Neural progenitor cell (in vitro differentiated cells): ENCODE results near the gene FCGR3B.
"Not testable (repeated sequence)": the region's sequence is repeated elsewhere in the genome, so short reads cannot be mapped to it uniquely, and the experiment has no call there.

Experiments used
- CTCF ChIP-seq: fragments of 200-600 bp; sonication (generic); IDR thresholded peaks from 2 replicates; pipeline ENCODE4 v1.5.1; 2017; ENCODE audit warnings: antibody characterized with exemption, mild to moderate bottlenecking
- EZH2 ChIP-seq: fragments of 200-600 bp; sonication (generic); IDR thresholded peaks from 2 replicates; pipeline ENCODE4 v1.6.1; 2017; ENCODE audit warnings: antibody characterized with exemption, mild to moderate bottlenecking, moderate library complexity
- EZH2phosphoT487 ChIP-seq: fragments of 200-600 bp; sonication (generic); IDR thresholded peaks from 2 replicates; pipeline ENCODE4 v1.6.1; 2017; ENCODE audit warnings: antibody characterized with exemption

- not testable (repeated sequence) for TF ChIP-seq CTCF, EZH2phosphoT487, EZH2
Measured at GRCh38 chr1:161663569-161663968, 32.6 kb upstream of the FCGR3B start.
